Measurements from ENCODE around the gene RMC1. TPM values are rescaled to one million over a fixed set of nuclear protein-coding genes. Genes with fewer than 3 reads are reported as not detected.
A peak's percentile ranks its signal among the peaks of the same experiment; 100 is the strongest.

Gene RMC1
- total and polyA plus RNA-seq, 2 of the 13 experiments (the other 11 are each of a cell fraction or from before 2014, with no cell fraction given) = 9.4 to 19.5 TPM

GRCh38 chr18:23460285-23461273 is 42.7 kb upstream of the RMC1 start (continued):
- no peak for TF ChIP-seq NFIB (CRISPR knock-in tag; IDR thresholded peaks at IDR 0.05; ENCODE audit: borderline replicate concordance)
- TF ChIP-seq NFE2L2 (IDR thresholded peaks at IDR 0.05; ENCODE audit: low read length) = no peak
- no peak for TF ChIP-seq FLYWCH1 (CRISPR knock-in tag; IDR thresholded peaks at IDR 0.05)
- TF ChIP-seq ZNF230 (CRISPR knock-in tag; IDR thresholded peaks at IDR 0.05) = no peak
- TF ChIP-seq MXI1 (IDR thresholded peaks at IDR 0.05; ENCODE audit: borderline replicate concordance, low read depth, low read length) = peak; percentile 48; the same call in 1 of the 3 replicates
- TF ChIP-seq RAD21 (CRISPR knock-in tag; IDR thresholded peaks at IDR 0.05) = no peak
- no peak for TF ChIP-seq ZNF552 (CRISPR knock-in tag; IDR thresholded peaks at IDR 0.05; ENCODE audit: borderline replicate concordance)
- TF ChIP-seq ZNF558 (CRISPR knock-in tag; IDR thresholded peaks at IDR 0.05; ENCODE audit: borderline replicate concordance) = no peak
- no peak for TF ChIP-seq ZNF101 (CRISPR knock-in tag; IDR thresholded peaks at IDR 0.05; ENCODE audit: borderline replicate concordance, low read depth)
- TF ChIP-seq ZSCAN9 (CRISPR knock-in tag; IDR thresholded peaks at IDR 0.05; ENCODE audit: borderline replicate concordance) = no peak; the same call in 1 of the 2 replicates
- no peak for TF ChIP-seq NBN (conservative IDR thresholded peaks at IDR 0.05)
- TF ChIP-seq JUNB (CRISPR knock-in tag; IDR thresholded peaks at IDR 0.05; ENCODE audit: borderline replicate concordance) = no peak
- TF ChIP-seq TBP (CRISPR knock-in tag; IDR thresholded peaks at IDR 0.05) = no peak
- no peak for TF ChIP-seq ZFP82 (CRISPR knock-in tag; IDR thresholded peaks at IDR 0.05; ENCODE audit: borderline replicate concordance)
- no peak for TF ChIP-seq ZNF34 (CRISPR knock-in tag; IDR thresholded peaks at IDR 0.05; ENCODE audit: borderline replicate concordance)
- TF ChIP-seq ZNF329 (CRISPR knock-in tag; IDR thresholded peaks at IDR 0.05; ENCODE audit: low read depth) = no peak
- no peak for TF ChIP-seq DRAP1 (CRISPR knock-in tag; IDR thresholded peaks at IDR 0.05)
- no peak for TF ChIP-seq ZNF3 (CRISPR knock-in tag; IDR thresholded peaks at IDR 0.05)
- no peak for TF ChIP-seq FOXK1 (CRISPR knock-in tag; IDR thresholded peaks at IDR 0.05; ENCODE audit: borderline replicate concordance, low read depth)
- TF ChIP-seq JARID2 (CRISPR knock-in tag; IDR thresholded peaks at IDR 0.05; ENCODE audit: insufficient replicate concordance) = no peak
- TF ChIP-seq THYN1 (CRISPR knock-in tag; IDR thresholded peaks at IDR 0.05; ENCODE audit: borderline replicate concordance, low read depth) = no peak
- peak; percentile 57; the same call in 1 of the 2 replicates for TF ChIP-seq TFE3 (CRISPR knock-in tag; IDR thresholded peaks at IDR 0.05)
- no peak for TF ChIP-seq POLR2AphosphoS2 (IDR thresholded peaks at IDR 0.05; ENCODE audit: low read depth, low read length)
- TF ChIP-seq ARNT (IDR thresholded peaks at IDR 0.05) = no peak
- no peak for TF ChIP-seq ZNF17 (CRISPR knock-in tag; IDR thresholded peaks at IDR 0.05)
- no peak for TF ChIP-seq MIER3 (CRISPR knock-in tag; IDR thresholded peaks at IDR 0.05; ENCODE audit: borderline replicate concordance)
- TF ChIP-seq RCOR2 (CRISPR knock-in tag; IDR thresholded peaks at IDR 0.05) = 0 out of 2 replicates have a peak, but pooled peaks have one; percentile 17
- TF ChIP-seq SKIL (CRISPR knock-in tag; IDR thresholded peaks at IDR 0.05; ENCODE audit: borderline replicate concordance) = no peak

Measured in HepG2 (cell line).